Kidney glomerular epithelial cell (primary cell): Measurements from ENCODE around the gene SLC8A2.
A peak's percentile ranks its signal among the peaks of the same experiment; 100 is the strongest.

Experiments used
- DNase-seq: peaks from one replicate; lab custom pipeline; 2025; lab: John Stamatoyannopoulos, UW

The SLC8A2 gene, protein sequence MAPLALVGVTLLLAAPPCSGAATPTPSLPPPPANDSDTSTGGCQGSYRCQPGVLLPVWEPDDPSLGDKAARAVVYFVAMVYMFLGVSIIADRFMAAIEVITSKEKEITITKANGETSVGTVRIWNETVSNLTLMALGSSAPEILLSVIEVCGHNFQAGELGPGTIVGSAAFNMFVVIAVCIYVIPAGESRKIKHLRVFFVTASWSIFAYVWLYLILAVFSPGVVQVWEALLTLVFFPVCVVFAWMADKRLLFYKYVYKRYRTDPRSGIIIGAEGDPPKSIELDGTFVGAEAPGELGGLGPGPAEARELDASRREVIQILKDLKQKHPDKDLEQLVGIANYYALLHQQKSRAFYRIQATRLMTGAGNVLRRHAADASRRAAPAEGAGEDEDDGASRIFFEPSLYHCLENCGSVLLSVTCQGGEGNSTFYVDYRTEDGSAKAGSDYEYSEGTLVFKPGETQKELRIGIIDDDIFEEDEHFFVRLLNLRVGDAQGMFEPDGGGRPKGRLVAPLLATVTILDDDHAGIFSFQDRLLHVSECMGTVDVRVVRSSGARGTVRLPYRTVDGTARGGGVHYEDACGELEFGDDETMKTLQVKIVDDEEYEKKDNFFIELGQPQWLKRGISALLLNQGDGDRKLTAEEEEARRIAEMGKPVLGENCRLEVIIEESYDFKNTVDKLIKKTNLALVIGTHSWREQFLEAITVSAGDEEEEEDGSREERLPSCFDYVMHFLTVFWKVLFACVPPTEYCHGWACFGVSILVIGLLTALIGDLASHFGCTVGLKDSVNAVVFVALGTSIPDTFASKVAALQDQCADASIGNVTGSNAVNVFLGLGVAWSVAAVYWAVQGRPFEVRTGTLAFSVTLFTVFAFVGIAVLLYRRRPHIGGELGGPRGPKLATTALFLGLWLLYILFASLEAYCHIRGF

DNA sequence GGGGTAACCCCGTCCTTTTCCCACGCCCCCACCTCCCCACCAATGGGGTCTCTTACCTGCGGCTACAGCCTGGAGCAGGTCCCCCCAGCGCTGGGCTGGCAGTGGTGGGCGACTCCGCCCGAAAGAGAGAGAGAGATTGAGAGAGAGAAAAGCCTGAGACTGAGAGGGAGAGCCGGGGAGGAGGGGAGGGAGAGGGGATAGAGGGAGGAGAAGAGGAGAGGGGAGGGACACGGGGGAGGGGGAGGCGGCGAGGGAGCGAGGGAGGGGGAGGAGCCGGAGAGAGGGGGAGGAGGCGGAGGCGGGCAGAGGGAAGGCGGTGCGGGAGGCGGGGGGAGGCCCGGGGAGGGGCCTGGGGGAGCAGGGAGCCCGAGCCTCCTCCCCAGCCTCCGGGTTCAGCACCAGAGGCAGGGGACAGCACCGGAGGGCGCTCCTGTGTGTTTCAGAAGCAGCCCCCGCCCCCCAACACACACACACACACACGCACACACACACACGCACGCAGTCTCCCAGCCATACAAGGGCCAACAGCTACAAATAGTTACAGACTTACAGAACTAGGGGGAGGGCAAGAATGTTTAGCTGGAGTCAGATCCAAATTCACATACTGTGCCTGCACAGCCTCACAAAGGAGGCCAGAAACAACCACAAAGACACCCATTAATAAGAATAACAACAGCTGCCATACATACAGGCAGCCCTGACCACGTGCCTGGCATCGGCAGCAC is at the start of gene SLC8A2:
TSS of gene SLC8A2 (minus strand) at position 161 of the 725 bp plus-strand sequence. CDS start 5,490 bp downstream, outside the sequence.
- DNase-seq = no peak

DNA sequence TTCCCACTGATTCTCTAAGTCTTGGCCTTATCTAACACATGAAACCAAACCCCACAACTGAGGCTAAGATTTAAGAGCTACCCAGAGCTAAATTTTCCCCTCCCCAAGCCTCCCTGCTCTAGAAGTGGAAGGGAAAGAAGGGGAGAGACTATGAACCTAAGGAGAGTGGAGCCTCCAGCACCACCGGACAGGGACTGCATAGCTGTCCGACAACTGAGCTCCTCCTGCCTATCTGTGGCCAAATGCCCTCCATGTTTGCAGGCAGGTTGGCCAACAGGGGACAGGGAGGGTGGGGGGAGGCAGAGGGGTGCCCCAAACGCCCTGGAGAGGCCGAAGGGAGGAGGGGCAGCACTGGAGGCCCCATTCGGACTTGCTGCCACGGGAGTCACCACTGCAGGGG is 49.1 kb upstream of the SLC8A2 start:
- no peak for DNase-seq

DNA sequence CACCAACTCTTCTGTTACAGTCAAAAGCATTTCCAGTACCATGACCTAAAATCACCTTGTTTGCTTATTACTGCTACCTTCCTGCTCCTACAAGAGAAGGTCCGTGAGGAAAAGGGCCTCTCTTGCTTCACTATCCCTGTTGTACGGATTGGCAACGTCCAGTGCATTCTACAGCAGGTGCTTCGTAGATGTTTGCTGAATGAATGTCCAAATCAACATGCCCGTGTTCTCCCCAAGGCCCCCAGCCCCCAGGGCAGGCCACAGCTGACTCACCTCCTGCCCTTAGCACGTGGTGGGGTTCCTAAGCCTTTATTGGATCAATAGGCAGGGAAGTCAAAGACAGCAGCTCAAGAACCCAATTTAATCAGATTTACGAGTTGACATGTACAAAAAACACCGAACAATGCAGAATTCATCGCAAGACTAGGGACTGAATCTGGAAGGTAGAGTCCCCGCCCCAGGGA is 48.7 kb upstream of the SLC8A2 start:
- DNase-seq = no peak

DNA sequence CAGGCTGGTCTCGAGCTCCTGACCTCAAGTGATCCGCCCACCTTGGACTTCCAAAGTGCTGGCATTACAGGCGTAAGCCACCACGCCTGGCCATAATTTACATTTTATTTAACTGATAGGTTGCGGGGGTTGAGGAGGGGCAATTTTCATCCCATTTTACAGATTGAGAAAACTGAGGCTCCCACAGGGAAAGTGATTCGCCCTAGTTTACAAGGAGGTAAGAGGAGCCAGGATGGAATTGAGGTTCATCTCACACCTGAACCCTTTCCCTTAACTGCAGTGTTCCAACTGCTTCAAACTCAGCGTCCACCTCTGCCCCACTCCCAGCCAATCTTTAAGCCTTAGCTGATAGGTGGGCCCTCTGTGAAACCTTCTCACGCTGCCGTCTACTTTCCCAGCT is 47.2 kb upstream of the SLC8A2 start:
- DNase-seq = no peak

DNA sequence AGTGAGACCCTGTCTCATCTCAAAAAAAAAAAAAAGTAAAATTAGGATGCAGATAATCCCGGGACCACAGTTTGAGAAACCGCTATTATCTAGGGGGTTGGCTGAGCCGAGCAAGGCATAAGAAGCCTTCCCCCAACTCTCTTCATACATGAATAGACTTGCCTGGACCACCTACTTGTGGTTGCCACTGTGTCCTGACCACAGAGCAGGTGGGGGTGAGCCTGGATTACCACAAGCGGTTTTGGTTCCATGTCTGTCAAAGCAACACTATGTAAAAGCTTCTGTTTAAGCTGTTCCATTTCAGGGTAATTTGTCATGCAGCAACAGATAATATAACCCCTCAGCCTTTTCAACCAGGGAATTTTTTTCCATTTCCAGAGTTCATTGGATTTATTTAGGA is 46.4 kb upstream of the SLC8A2 start:
- no peak for DNase-seq

DNA sequence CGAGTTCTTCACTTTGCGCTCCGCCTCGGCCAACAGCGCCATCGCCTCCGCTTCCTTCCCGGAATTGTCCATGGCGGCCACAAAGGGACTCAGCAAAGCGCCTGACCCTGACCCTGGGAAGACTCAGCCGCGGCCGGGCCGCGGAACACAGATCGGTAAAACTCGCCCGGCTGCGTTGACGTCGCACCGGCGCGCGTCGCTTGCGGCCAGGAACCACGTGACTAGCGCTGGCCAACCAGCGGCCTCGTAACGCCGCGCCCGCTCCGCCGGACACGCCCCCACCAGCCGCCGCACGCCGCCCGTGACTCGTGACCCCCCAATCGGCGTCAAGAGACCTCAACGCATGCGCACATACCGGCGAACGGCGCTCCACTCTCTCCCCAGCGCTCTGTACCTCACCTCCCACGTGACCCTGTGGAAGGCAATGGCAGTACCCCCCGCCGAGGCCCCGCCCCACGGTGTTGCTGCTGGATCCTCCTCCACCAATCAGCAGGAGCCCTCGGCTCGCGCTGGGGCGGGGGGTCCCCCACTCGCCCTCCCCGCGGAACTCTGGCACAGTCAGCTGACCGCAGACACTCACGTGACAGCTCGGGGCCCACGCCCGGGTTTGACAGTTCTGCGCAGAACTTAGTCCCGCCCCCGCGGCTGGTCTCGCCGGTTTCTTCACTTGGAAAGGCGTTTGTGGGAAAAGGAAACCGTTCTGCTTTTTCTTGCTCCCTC is 43.3 kb upstream of the SLC8A2 start, which contains the start of gene NAPA:
TSS of gene NAPA (minus strand) at position 195 of the 720 bp plus-strand sequence. CDS start at position 72, 123 bp downstream.
- peak; percentile 100 for DNase-seq

DNA sequence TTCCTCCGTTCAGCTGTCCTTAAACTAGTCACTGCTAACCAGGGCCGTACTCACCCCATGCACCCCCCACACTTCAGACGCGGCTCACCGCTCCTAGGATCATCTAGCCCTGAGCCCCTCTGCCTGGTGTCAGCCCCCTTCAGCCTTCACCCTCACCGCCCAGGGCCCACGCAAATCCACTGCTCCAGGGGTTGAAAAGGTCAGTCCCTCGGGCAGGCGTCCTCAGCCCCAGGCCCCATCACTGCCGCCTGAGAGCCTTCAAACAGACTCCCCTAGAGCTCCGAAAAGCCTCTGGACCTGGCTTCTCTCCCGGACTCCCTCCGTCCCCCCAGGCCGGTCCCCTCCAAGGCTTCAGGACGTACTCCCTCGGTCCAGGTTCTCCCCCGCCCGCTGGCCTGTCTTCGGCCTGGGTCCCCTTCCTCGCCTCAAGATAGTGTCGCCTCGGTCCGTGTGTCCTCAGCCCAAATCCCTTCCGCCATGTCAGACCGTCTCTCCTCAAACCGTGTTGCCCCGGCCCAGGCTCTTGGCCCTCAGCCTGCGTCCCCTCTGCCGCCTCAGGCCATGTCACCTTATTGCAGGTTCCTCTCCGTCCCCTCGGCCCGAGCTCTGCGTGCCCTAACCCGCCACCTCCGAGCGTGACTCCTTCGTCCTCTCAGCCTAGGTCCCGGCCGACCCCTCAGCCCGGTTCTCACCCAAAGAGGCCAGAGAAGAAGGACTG is 42.6 kb upstream of the SLC8A2 start:
- DNase-seq = peak; percentile 3

DNA sequence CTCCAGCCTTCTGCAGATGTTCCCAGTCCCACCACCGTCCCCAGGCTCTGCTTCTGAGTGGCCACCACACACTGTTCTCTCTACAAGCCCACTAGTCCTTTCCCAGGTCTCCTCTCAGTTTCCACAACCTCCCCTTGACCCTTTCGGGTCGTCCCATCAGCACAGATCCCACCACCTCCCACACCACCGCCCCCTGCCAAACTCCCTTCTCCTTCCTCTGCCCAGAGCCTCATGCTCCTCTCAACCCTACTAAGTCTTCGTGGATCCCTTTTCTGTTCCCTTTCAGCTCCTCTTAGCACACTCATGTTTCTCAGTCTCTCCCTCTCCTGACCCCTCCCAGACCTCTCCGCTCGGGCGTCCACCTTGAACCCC is 41.2 kb upstream of the SLC8A2 start:
- no peak for DNase-seq

DNA sequence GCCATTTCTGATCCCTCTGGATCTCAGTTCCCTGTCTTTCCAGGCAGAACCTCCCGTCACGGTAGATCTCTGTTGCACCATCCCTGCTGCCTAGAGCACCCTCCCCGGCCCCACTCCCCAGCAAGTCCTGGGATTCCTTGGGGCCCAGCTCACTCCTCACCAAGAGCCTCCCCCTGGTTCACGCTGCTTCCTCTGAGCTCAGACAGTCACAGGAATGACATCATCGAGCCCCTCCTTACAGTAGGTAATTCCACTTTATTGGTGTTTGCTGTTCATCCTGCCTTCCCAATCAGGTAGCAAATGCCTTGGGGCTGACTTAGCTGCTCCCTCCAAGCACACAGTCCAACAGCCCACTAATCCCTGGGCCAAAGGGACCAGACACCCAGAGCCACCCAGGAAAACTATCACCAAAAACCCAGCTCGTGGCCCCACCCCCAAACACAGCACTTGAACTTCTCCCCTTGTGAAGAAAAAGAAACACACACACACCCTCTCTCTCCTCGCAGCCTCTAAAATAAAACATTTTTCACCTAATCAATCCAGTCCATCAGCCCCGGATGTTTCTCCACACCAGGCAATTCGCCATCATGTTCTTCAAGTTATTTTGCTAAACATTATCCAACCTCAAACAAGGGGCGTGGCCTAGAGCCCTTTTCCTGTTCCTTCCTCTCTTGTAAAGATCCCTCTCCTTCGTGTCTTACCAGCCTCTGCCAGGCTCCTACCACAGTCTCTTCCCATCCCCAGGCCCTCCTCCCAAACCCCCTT is 40.7 kb upstream of the SLC8A2 start:
- DNase-seq = peak; percentile 49

DNA sequence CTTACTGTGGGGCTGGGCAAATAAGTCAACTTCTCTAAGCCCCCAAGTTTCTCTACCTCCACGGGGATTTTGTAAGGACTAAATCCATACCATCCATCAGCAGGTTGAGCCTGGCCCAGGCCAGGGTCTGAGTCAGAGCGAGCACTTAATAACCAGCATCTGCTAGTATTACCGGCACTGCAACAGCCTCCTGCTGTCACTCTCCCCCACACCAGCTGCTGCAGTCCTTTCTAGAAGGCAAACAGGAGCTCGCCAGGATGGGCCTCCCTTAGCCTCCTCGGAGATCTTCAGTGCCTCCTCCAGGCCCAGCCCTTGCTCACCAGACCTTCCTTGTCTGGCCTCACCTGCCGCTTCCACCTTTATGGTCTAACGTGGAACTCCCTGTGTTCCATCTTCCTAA is 40.0 kb upstream of the SLC8A2 start:
- DNase-seq = peak; percentile 18

DNA sequence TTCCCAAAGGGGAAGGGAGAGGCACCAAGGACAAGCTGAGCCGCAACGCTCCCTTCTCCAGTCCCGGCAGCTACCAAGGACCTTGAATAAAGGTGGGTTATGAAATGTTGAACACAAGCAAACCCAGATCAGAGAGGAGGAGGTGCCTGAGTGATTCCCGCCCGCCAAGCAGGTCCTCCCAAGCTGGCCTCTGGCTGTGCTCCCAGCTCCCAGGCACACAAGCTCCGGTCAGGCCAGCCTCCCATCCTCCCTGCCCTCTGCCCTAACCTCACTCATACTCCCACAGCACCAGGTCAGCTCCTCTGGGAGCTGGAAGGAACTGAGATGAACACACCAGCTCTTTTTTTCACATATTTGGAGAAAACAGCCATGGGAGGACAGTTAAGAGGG is 39.4 kb upstream of the SLC8A2 start:
- DNase-seq = no peak

DNA sequence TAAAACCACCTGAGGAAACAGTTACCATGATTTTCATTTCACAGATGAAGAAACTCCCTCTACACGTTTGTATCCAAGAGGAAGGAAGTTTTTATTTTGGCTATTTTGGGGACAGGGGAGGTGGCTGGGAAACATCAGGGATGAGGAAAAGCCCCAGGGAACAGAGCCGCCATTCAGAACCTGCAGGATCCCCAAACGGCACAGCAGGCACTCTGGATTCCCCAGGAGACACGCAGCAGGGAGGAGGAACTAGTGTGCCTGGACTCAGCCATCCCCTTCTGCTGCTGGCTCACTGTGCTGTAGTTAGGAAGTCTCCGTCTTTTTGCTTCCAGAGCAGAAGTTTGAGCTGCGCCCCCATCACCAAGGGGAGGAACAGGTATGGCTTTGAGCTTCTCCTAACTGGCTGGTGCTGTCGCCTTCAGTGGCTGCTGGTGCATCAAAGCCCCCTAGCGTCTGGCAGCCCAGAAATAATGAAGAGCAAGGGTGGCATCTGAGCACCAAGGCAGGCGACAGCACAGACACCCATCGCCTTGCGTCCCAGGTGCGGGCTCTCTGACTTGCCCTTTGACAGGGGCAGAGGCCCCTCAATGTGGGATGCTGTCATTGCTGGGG is 38.9 kb upstream of the SLC8A2 start:
- DNase-seq = no peak

DNA sequence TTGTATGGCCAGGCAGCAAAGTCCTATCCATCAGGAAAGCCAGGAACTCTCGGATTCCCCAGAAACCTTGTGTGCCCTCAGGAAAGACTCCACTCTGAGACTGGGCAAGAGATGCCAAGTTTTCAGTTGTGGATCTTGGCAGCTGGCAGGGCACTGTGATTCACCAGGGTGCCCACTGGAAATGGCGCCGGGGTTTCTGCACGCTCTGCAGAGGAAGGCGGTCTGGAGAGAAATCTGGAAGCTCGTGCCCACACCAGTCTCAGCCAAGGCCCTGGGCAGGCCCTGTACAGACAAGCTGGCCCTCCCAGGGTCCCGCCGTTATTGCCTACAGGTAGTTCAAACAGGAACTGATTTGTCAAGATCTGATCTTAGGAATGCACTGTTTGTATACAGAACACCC is 38.3 kb upstream of the SLC8A2 start:
- DNase-seq = peak; percentile 16

DNA sequence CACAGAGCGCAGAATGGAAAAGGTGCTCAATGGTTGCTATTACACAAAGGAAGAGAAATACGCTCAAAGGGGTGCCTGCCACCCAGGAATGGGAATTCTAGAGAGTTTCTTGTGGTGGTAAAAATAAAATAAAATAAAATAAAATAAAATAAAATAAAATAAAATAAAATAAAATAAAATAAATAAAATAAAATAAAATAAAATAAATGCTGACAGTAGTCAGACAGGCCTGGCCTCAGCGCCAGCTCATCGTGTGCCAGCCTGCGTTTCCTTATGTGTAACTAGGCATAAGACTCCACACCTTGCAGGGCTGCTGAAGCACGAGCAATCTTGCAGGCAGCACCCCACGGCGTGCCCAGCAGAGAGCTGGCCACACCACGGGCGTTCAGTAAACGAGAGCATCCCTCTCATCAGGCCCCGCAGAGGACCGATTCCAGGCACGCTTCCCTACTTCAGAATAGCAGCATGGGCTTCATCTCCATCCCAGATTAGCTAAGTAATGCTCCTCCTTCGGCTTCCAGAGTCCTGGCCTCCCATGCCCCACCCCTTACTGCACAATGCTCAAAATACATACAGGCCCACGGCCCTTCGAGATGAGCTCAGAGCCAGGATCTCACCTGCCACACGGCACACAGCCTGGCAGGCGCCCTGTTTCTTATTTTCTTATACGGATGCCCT is 37.6 kb upstream of the SLC8A2 start:
- DNase-seq = no peak

DNA sequence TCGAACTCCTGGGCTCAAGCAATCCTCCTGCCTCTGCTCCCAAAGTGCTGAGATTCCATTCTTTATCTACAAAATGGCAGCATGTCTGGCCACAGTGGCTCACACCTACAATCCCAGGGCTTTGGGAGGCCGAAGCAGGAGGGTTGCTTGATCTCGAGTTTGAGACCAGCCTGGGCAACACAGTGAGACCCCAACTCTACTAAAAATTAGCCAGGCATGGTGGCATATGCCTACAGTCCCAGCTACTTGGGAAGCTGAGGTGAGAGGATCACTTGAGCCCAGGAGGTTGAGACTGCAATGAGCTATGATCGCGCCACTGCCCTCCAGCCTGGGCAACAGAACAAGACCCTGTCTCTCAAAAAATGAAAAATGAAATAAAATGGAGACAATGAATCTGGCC is 37.0 kb upstream of the SLC8A2 start:
- DNase-seq = no peak

DNA sequence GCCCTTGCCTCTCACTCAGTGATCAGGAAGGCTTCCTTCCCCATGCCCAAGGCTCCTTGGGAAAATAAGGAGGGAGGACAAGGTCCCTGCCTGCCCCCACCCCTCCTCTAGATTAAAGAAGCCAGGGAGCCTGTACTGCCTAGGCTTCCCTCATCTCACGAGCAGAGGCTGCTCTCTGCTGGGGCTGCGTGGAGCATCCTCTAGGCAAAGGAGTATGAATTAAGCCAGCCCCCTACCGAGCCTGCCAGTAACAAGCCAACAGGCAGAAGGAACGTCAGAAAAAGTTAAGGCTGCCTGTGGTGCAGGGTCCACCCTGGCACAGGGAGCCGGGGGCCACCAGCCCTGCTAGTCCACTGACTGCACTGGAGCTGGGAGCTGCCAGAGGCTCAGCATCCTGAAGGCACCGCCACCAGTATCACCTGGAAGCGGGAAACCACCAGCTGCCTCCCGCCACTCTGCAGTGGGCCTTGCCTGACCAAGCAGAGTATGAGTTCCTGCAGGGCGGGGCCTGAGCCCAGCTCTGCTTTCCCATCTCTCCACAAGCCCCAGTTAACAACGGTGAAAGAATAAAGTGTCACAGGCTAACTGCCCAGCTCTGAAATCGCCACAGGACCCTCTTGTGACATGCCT is 36.3 kb upstream of the SLC8A2 start:
- DNase-seq = no peak

DNA sequence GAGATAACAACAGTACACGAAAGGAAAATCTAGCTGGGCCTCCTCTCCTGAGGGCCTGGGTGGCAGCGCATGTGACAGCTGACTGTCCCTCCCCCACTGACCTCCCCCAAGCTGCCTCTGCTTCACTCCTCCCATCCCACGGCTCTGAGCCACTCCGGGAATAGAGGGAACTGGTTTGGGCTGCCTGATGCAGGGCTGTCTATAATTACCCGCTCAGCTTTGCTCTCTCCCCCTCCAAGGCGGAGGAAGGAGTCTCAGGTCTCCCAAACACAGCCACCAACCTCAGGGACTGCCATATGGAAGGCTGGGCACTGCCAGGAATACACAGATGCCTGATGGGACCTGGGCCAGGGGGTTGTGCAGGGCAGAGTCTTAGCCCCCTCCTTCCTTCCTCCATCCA is 35.3 kb upstream of the SLC8A2 start:
- DNase-seq = no peak

DNA sequence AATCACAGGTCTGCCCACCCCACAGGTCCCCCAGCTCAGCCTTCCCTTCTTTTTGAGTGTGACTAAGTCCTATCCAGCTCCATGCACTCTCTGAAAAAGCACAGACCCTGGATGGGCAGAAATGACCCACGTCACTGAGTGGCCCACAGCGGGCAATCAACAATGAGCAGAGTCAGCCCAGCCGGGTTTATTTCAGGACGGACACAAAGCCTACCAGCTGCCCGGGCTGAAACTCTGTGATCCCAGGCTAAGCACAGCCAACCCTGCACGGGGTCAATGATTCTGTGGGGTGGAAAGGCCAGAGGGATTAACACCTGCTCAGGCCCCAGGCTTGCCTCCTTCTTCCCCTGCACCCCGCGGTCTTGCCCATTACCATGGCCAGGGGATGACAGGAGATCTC is 34.8 kb upstream of the SLC8A2 start:
- no peak for DNase-seq

DNA sequence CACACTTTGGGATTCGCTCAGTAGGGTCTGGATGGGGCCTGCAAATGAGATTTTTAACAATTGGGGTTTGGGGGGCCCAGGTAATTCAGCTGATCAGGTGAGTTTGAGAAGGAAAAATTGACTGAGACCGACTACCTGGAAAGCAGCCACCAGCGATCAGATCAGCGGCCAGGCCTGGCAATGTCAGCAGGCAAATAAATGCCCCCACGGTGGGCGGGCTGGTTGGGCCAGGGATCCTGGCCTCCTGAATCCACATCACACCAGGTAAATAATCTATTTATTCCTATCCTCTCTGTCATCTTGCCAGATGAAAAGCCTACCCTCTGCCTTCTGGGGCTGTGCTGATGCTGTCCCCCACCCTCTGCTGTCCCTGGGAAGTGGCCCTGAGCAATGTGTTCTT is 33.8 kb upstream of the SLC8A2 start:
- DNase-seq = no peak
